ENCODE measurements around the gene ADRM1.

Gene ADRM1

DNA sequence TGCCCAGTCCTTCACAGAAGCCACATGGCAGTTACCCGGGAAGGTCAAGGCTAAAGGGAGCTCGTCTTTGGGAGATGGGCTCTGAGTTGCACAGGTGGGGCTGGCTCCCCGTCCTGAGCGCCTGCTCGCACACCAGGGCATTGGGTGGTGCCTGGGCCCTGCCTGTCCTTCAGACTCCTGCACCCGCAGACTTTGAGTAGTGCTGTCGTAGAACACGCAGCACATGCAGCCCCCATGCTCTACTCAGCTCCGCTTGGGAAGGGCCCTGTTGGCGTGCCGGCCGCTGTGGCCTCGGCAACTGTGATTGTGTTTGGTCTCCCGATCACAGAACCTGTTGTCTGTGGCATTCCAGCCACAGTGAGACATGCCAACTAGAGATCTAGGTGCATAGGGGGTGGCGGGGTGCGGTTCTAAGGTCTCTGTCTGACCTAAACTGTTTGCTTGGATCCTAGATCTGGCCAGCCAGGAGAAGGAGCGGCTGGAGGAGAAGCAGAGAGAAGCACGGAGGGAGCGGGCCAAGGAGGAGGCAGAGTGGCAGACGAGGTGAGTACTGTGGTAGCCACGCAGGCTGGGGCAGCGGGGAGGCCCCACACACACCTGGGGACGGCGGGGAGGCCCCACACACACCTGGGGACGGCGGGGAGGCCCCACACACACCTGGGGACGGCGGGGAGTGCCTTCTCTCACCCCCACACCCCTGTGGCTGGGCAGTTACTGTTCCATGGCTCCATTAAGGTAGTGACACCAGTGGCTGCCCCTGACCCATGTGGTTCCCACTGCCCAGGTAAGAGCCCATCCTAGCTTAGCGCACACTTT, 11.3 kb upstream of the ADRM1 start:
- H3K27ac ChIP-seq: no peak overlapping the region
- TF ChIP-seq ZFX (IDR thresholded peaks at IDR 0.05): no peak
- TF ChIP-seq, protein P1, sequence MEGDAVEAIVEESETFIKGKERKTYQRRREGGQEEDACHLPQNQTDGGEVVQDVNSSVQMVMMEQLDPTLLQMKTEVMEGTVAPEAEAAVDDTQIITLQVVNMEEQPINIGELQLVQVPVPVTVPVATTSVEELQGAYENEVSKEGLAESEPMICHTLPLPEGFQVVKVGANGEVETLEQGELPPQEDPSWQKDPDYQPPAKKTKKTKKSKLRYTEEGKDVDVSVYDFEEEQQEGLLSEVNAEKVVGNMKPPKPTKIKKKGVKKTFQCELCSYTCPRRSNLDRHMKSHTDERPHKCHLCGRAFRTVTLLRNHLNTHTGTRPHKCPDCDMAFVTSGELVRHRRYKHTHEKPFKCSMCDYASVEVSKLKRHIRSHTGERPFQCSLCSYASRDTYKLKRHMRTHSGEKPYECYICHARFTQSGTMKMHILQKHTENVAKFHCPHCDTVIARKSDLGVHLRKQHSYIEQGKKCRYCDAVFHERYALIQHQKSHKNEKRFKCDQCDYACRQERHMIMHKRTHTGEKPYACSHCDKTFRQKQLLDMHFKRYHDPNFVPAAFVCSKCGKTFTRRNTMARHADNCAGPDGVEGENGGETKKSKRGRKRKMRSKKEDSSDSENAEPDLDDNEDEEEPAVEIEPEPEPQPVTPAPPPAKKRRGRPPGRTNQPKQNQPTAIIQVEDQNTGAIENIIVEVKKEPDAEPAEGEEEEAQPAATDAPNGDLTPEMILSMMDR (conservative IDR thresholded peaks at IDR 0.05): no peak

DNA sequence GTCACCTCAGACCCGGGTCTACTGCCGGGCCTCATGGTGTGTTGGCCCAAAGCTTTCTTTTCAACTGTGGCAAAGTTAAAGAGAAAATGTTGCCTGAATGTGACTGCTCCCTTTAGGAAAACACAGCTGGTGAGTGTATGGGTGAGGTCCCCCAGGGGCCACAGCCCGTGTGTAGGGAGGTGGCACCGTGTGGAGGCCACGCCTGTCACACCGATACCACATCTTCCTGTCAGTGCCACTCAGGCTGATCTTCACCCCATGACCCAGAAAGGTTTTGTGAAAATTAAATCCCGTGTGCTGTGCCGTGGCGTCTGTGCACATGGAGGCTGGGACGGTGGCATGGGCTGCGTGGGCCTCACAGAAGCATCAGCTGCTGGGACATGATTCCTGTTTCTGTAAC, 10.7 kb upstream of the ADRM1 start:
- H3K27ac ChIP-seq: no peak overlapping the region
- TF ChIP-seq, protein P1 (conservative IDR thresholded peaks at IDR 0.05): no peak
- TF ChIP-seq ZFX (IDR thresholded peaks at IDR 0.05): no peak

DNA sequence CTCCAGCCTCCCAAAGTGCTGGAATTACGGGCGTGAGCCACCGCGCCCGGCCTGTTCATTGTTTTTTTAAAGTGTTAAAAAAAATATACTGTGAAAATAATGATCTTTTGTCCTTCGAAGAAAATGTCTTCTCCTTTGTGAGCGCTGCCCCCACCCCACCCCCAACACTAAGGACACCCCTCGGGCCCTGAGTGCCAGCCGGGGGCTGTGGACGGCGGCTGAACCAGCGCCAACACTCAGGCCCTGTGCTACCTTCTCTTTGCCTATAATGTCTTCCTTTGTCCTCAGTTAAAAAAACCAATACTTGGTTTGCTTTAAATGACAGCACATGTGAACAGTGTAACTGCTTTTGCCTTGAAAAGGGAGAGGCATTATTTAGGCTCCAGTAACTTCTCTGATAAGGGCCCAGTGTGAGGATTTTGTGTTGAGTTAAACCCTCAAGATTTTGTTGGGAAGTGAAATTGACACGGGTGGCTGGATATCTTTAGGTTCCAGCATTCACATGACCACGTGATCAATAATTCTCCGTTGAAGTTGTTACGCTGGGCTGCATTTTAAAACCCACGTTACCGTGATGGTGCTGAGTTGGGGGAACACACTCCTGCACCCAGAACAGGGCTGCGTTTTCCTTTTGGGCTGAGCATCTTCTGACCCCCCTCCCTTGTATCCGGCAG, 9.5 kb upstream of the ADRM1 start:
- H3K27ac ChIP-seq: no peak overlapping the region
- TF ChIP-seq ZFX (IDR thresholded peaks at IDR 0.05): no peak
- TF ChIP-seq, protein P1 (conservative IDR thresholded peaks at IDR 0.05): no peak

DNA sequence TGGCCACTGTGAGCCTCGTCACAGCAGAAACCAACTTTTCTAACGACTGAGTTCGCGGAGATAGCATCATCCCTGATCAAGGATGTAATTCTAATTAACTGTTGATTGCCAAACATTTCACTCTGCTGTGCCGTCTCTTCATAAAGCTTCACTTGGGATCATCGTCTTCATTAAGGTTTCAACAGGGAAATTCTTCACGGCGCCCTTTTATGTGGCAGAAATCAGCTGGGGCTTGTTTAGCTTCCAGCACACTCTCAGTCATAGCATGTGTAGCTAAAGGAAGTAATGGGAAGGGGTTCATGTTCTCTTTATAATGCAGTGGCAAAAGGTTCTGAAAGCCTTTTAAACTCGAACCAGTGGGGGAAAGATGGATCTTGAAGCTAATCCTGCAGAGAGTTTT, 8.9 kb upstream of the ADRM1 start:
- no peak overlapping the region for H3K27ac ChIP-seq
- TF ChIP-seq, protein P1 (conservative IDR thresholded peaks at IDR 0.05): no peak

DNA sequence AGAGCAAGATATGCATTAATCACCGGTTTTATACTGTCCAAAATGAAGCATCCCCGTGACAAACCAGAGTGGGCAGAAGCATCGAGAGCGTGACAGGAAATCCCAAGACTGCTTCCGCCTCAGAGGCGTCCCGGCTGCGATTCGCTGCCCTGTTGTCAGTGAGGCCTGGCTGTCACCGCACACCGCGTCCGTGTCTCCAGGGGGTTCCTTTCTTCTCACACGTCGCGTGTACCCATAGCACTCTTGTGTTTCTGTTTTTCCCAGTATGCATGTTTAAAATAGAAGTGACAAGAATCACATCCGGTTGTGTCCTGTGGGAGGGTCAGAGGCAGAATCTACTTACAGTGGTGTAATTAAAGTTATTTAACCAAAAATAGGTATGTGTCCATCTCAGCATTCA, 8.3 kb upstream of the ADRM1 start:
- H3K27ac ChIP-seq: no peak overlapping the region
- TF ChIP-seq, protein P1 (conservative IDR thresholded peaks at IDR 0.05): no peak
- no peak for TF ChIP-seq ZFX (IDR thresholded peaks at IDR 0.05)

DNA sequence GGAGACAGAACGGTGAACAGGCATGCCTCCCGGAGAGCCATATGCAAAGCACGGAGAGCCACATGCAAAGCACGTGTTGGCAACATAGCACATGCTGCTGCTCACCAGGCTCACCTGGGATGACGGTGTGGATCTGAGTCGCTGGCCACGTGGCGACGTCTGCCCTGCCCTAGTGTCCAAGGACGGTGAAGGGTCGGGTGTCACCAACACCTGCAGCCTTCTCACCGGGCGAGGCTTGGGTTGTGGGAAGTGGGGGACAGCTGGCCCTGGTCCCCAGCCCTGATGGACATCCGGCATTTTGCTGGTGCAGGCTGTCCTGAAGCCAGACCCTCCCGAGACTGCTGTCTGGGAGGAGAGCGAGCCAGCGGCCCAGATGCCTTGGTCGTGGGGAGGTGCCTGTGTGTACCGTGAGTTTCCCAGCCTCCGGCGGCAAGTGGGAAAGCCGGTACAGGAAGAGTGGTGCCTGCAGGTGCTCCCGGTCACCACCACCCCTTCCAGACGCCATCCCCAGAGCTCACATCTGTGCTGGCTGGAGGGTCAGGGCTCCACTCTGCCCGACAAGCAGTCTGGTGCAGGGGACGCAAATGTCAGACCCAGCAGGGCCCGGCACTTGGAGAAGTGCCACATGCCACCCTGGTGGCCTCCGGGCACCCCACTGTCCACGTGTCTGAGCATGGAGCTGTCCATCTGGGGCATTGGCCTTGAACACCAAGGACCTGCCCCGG, 5.9 kb upstream of the ADRM1 start:
- TF ChIP-seq, protein P1 (conservative IDR thresholded peaks at IDR 0.05): no peak
- TF ChIP-seq ZFX (IDR thresholded peaks at IDR 0.05): no peak

More for the DNA sequence above, 5.9 kb upstream of the ADRM1 start:
- H3K27ac ChIP-seq: peak overlapping the region; percentile 67
